ENCODE results near the gene NUDT6.
"Not testable (repeated sequence)": the region's sequence is repeated elsewhere in the genome, so short reads cannot be mapped to it uniquely, and the experiment has no call there.

Gene NUDT6

DNA sequence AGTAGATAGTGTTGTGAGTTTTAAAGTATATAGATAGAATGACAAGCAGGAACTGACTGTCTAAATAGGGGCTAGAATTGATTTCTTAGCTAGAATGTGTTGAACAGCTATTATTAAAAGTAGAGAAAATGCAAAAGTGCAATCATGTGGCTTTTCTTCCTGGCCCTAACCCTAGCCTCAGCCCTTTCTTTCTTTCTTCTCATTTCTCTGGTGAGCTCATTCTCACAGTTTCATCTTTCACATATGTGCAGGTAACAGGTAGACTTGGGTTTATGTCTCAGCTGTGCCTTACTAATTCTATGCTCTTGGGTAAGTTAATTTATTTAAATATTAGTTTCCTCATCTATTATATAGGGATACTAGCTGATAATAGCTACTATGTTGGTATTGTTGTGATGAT, 70.8 kb downstream of the NUDT6 start:
- Histone ChIP-seq H3K9me3 (ENCODE audit: severe bottlenecking) (no peaks in the 10 kb centered on the region), H3K36me3 (no peaks in the 10 kb centered on the region), H3K4me3 (ENCODE audit: low read depth, low read length) (no peak overlapping the region), H3K27ac (no peak overlapping the region), H3K27me3 (ENCODE audit: insufficient read depth, low read depth, severe bottlenecking) (no peaks in the 10 kb centered on the region)
- TF ChIP-seq, protein P1, sequence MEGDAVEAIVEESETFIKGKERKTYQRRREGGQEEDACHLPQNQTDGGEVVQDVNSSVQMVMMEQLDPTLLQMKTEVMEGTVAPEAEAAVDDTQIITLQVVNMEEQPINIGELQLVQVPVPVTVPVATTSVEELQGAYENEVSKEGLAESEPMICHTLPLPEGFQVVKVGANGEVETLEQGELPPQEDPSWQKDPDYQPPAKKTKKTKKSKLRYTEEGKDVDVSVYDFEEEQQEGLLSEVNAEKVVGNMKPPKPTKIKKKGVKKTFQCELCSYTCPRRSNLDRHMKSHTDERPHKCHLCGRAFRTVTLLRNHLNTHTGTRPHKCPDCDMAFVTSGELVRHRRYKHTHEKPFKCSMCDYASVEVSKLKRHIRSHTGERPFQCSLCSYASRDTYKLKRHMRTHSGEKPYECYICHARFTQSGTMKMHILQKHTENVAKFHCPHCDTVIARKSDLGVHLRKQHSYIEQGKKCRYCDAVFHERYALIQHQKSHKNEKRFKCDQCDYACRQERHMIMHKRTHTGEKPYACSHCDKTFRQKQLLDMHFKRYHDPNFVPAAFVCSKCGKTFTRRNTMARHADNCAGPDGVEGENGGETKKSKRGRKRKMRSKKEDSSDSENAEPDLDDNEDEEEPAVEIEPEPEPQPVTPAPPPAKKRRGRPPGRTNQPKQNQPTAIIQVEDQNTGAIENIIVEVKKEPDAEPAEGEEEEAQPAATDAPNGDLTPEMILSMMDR (IDR thresholded peaks at IDR 0.05; ENCODE audit: low read depth, low read length), result no peak
- no peak for DNase-seq

DNA sequence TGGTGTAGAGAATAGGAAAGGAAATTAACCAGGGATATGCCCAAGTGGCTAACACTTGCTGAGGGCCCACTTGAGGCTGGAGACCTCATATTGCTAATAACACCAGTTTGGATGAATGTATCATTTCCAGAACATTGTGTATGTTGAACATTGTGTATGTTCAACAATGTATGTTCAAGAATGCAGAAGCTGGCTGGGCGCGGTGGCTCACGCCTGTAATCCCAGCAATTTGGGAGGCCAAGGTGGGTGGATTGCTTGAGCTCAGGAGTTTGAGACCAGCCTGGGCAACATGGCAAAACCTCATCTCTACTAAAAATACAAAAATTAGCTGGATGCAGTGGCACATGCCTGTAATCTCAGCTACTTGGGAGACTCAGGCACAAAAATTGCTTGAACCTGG, 72.6 kb downstream of the NUDT6 start:
- DNase-seq; H3K4me3 ChIP-seq (ENCODE audit: low read depth, low read length); H3K36me3 ChIP-seq; H3K27me3 ChIP-seq (ENCODE audit: insufficient read depth, low read depth, severe bottlenecking); H3K9me3 ChIP-seq (ENCODE audit: severe bottlenecking); H3K27ac ChIP-seq: not testable (repeated sequence)

DNA sequence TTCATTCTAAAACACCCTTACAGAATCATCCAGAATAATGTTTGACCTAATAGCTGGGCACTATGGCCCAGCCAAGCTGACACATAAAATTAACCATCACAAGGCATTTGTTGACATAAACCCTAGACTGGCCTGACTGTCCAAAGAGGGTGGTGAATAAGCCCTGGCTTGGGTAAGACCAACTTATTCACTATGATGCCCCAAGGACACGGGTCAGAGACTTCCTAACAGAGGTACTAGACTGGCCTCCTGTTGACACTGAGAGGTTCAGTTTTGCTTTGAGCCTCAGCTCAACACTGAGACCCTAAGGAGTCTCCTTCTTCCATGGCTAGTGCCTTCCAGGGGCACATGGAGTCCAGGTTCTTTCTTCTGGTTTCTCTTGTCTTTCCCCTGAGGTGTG, 74.5 kb downstream of the NUDT6 start:
- Histone ChIP-seq H3K9me3 (ENCODE audit: severe bottlenecking) (no peaks in the 10 kb centered on the region), H3K36me3 (no peaks in the 10 kb centered on the region), H3K27ac (no peak overlapping the region), H3K4me3 (ENCODE audit: low read depth, low read length) (no peak overlapping the region), H3K27me3 (ENCODE audit: insufficient read depth, low read depth, severe bottlenecking) (no peaks in the 10 kb centered on the region)
- TF ChIP-seq, protein P1 (IDR thresholded peaks at IDR 0.05; ENCODE audit: low read depth, low read length), result no peak
- DNase-seq, result no peak

- no peak overlapping the region for H3K4me3 ChIP-seq (ENCODE audit: low read depth, low read length)
- TF ChIP-seq, protein P1 (IDR thresholded peaks at IDR 0.05; ENCODE audit: low read depth, low read length), result no peak
- H3K9me3 ChIP-seq (ENCODE audit: severe bottlenecking), result no peaks in the 10 kb centered on the region
- H3K27me3 ChIP-seq (ENCODE audit: insufficient read depth, low read depth, severe bottlenecking), result no peaks in the 10 kb centered on the region
- no peaks in the 10 kb centered on the region for H3K36me3 ChIP-seq
- no peak overlapping the region for H3K27ac ChIP-seq
- no peak for DNase-seq
Measured at GRCh38 chr4:122845760-122846159, 76.6 kb downstream of the NUDT6 start.

DNA sequence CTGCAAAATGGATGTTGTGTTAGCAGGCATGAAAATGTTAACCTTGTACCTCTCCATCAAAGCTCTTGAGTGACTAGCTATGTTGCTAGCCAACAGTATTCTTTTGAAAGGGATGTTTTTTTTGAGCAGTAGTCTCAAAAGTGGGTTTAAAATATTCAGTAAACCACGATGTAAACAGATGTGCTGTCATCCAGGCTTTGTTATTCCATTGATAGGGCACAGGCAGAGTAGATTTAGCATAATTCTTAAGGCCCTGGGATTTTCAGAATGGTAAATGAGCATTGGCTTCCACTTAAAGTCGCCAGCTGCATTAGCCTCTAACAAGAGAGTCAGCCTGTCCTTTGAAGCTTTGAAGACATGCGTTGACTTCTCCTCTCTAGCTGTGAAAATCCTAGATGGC, 77.3 kb downstream of the NUDT6 start:
- Histone ChIP-seq H3K27ac (no peak overlapping the region), H3K4me3 (ENCODE audit: low read depth, low read length) (no peak overlapping the region), H3K27me3 (ENCODE audit: insufficient read depth, low read depth, severe bottlenecking) (no peaks in the 10 kb centered on the region), H3K9me3 (ENCODE audit: severe bottlenecking) (no peaks in the 10 kb centered on the region), H3K36me3 (no peaks in the 10 kb centered on the region; the same call in 1 of the 2 replicates)
- TF ChIP-seq, protein P1 (IDR thresholded peaks at IDR 0.05; ENCODE audit: low read depth, low read length), result no peak
- DNase-seq, result no peak

- not testable (repeated sequence) for H3K36me3 ChIP-seq; H3K4me3 ChIP-seq (ENCODE audit: low read depth, low read length); H3K27ac ChIP-seq; DNase-seq; H3K27me3 ChIP-seq (ENCODE audit: insufficient read depth, low read depth, severe bottlenecking); H3K9me3 ChIP-seq (ENCODE audit: severe bottlenecking)
Measured at GRCh38 chr4:122844391-122844790, 78.0 kb downstream of the NUDT6 start.

DNA sequence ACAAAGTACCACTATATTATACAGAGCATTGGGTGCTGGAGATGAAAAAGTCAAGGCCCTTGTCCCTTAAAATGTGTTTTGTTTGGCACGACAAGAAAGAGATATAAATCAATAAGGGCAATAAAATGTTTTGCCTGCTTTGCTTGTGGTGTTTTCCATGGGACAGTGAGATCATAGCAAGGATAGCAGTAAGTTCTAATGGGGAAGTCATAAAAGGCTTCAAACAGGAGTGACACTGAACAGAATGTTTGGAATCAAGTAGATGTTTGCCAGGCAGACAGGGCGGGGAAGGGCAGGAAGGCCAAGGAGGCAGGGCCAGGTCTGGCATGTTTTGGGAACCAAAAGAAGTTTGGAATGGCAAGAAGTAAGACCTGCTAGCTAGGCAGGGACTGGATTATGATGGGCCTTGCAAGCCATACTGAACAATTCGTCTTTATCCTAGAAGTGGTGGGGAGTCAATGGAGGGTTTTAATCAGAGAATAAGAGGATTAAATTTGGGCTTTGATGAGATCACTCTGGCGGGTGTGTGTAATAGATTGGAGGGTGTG, 79.3 kb downstream of the NUDT6 start:
- Histone ChIP-seq H3K27me3 (ENCODE audit: insufficient read depth, low read depth, severe bottlenecking) (no peaks in the 10 kb centered on the region), H3K4me3 (ENCODE audit: low read depth, low read length) (no peak overlapping the region), H3K9me3 (ENCODE audit: severe bottlenecking) (no peaks in the 10 kb centered on the region), H3K27ac (no peak overlapping the region), H3K36me3 (no peaks in the 10 kb centered on the region; the same call in 1 of the 2 replicates)
- DNase-seq, result peak; percentile 59
- TF ChIP-seq, protein P1 (IDR thresholded peaks at IDR 0.05; ENCODE audit: low read depth, low read length), result no peak
